Thoracic aorta (tissue), 2 donors: Measurements from ENCODE around the gene PLCB3. TPM values are rescaled to one million over a fixed set of nuclear protein-coding genes. Genes with fewer than 3 reads are reported as not detected.

ENCODE experiments used
- ATAC-seq: fragments of 150-250 bp; one replicate; pipeline ENCODE4 v1.8.0; 2017; ENCODE audit warnings: low read depth; ENCODE audit not compliant: insufficient number of reproducible peaks, low FRiP score
- DNase-seq: peaks from one replicate; pipeline ENCODE4 v3.0.0-alpha.2; 2020; ENCODE audit warnings: low spot score
- H3K27ac ChIP-seq, 2 donors: fragments of 200-600 bp; sonication (generic); 1 replicate in 1 of 2; 2 replicates in 1 of 2; pipeline ENCODE4 v1.5.1; 2016; ENCODE audit warnings: mild to moderate bottlenecking in 2 of 2, moderate library complexity in 2 of 2
- H3K27me3 ChIP-seq: fragments of 200-600 bp; sonication (generic); replicated peaks from 2 replicates; pipeline ENCODE4 v1.6.0; 2016; ENCODE audit warnings: mild to moderate bottlenecking; ENCODE audit not compliant: insufficient read depth
- H3K36me3 ChIP-seq: fragments of 200-600 bp; sonication (generic); one replicate; pipeline ENCODE4 v1.5.1; 2016
- H3K4me1 ChIP-seq, 2 donors: fragments of 200-600 bp; sonication (generic); 1 replicate in 1 of 2; 2 replicates in 1 of 2; pipeline versions ENCODE4 v1.5.1 to v1.6.0; 2016; ENCODE audit warnings: low read depth in 2 of 2, mild to moderate bottlenecking in 1 of 2; ENCODE audit not compliant: control insufficient read depth in 1 of 2
- H3K4me3 ChIP-seq: fragments of 200-600 bp; sonication (generic); 2 replicates; pipeline ENCODE4 v1.5.1; 2016; ENCODE audit warnings: mild to moderate bottlenecking
- H3K9me3 ChIP-seq: fragments of 200-600 bp; sonication (generic); 2 replicates; pipeline ENCODE4 v1.5.1; 2016
- CTCF ChIP-seq: fragments of 200-600 bp; sonication (generic); IDR thresholded peaks from one replicate; pipeline ENCODE4 v1.5.1; 2019; ENCODE audit warnings: antibody characterized with exemption
- total RNA-seq, 2 donors: library from RNA; depleted of rRNA; stranded (reverse); fragments of >200 nt; gene quantifications; one replicate each; pipeline versions ENCODE4 v1.1.0 to v1.2.3, GENCODE V29; 2016

Gene PLCB3
- total RNA-seq, 2 donors from 2014 or later: 31.5 to 39.7 TPM

GRCh38 chr11:64291752-64292459, 40.6 kb downstream of the PLCB3 start:
- ATAC-seq: no peak
- DNase-seq: no peak
- Histone ChIP-seq H3K27ac (no peak overlapping the region), H3K4me1 (peaks cover 15 to 24% of the 10 kb centered on the region in 2 donors), H3K9me3 (no peaks in the 10 kb centered on the region), H3K27me3 (peaks cover 16% of the 10 kb centered on the region), H3K36me3 (no peaks in the 10 kb centered on the region), H3K4me3 (peak overlapping the region; percentile 61)
- TF ChIP-seq CTCF: no peak

GRCh38 chr11:64292460-64293254, 41.3 kb downstream of the PLCB3 start:
- Histone ChIP-seq H3K27ac (no peak overlapping the region), H3K9me3 (no peaks in the 10 kb centered on the region), H3K4me3 (peak overlapping the region; percentile 61), H3K27me3 (peaks cover 21% of the 10 kb centered on the region), H3K36me3 (no peaks in the 10 kb centered on the region), H3K4me1 (peaks cover 15 to 19% of the 10 kb centered on the region in 2 donors)
- TF ChIP-seq CTCF: no peak
- ATAC-seq (no peak), DNase-seq (no peak)

DNA sequence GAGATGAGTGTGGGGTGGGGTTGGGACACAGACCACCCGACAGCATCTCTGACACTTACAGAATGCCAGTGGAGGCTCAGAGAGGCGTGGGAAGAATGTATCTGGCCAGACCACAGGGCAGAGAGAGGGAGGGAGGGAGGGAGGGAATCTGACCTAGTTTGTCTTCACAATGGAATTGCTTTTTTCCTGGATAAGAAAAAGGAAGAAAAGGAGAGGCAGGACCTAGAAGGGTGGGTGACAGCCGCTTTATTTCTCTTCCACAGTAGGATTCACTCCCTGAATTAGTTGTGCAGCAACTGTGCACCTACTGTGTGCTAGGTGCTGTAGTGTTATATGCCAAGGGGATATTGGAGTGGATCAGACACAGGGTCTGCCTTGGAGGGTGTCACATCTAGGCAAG, 43.4 kb downstream of the PLCB3 start:
- TF ChIP-seq CTCF: no peak

DNA sequence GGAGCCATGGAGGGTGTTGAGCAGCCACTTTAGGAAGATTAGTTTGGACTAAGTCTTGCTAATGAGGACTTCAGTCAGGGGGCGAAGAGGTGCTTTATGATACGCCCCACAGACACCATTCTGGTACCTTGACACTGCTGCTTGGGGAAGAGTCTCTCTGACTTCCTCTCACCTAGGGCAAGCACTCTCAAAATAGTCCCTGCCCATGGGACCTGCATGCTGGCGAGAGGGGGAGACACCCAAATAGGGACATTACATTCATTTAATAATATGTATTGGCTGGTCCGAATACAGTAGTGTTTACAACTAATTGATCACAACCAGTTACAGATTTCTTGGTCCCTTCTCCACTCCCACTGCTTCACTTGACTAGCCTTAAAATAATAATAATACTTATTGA, 44.4 kb downstream of the PLCB3 start:
- no peak for TF ChIP-seq CTCF
- Histone ChIP-seq H3K9me3 (no peaks in the 10 kb centered on the region), H3K27ac (no peak overlapping the region), H3K4me1 (peaks cover 26 to 38% of the 10 kb centered on the region in 2 donors), H3K4me3 (no peak overlapping the region), H3K27me3 (peaks cover 30% of the 10 kb centered on the region), H3K36me3 (no peaks in the 10 kb centered on the region)
- no peak for ATAC-seq
- no peak for DNase-seq

More for the DNA sequence above, 43.4 kb downstream of the PLCB3 start:
- Histone ChIP-seq H3K4me3 (no peak overlapping the region), H3K36me3 (no peaks in the 10 kb centered on the region), H3K27ac (no peak overlapping the region), H3K4me1 (peaks cover 19 to 28% of the 10 kb centered on the region in 2 donors), H3K9me3 (no peaks in the 10 kb centered on the region), H3K27me3 (peaks cover 30% of the 10 kb centered on the region)
- no peak for ATAC-seq
- no peak for DNase-seq

DNA sequence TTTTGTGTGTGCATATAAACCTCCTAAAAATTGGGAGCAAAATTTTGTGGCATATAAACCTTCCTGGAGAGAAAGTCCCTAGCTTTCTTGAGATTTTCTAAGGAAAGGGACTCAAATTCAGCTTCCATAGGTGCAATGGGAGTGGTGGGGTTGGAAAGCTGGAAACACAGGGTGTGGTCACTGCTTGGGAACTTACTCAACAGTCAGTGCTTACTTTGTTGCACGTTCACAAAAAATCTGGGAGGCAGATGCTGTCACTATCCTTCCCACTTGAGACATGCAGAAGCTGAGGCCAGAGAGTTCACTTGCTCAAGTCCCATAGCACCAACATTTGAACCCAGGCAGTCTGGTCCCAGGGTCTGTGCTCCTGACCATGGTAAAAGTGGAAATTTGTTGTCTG, 44.9 kb downstream of the PLCB3 start:
- peaks cover 30% of the 10 kb centered on the region for H3K27me3 ChIP-seq
- no peak overlapping the region for H3K4me3 ChIP-seq
- no peak for ATAC-seq
- H3K9me3 ChIP-seq: no peaks in the 10 kb centered on the region
- no peak for TF ChIP-seq CTCF
- H3K27ac ChIP-seq: no peak overlapping the region
- no peaks in the 10 kb centered on the region for H3K36me3 ChIP-seq
- peaks cover 27 to 41% of the 10 kb centered on the region in 2 donors for H3K4me1 ChIP-seq
- no peak for DNase-seq
